Endothelial cell (in vitro differentiated cells): ENCODE data around the gene HNRNPA3. TPM values are rescaled to one million over a fixed set of nuclear protein-coding genes. Genes with fewer than 3 reads are reported as not detected.

Experiments used
- DNase-seq: peaks from one replicate; pipeline ENCODE4 v3.0.0; 2021; ENCODE audit warnings: low spot score
- H3K27ac Mint-ChIP-seq: one replicate; pipeline ENCODE4 v1.8.0; 2021; ENCODE audit warnings: mixed read lengths, inconsistent platforms; ENCODE audit not compliant: unreplicated experiment
- H3K27me3 Mint-ChIP-seq: one replicate; pipeline ENCODE4 v1.8.0; 2021; ENCODE audit warnings: mild to moderate bottlenecking, moderate library complexity, mixed read lengths, inconsistent platforms; ENCODE audit not compliant: unreplicated experiment
- H3K36me3 Mint-ChIP-seq: one replicate; pipeline ENCODE4 v1.8.0; 2021; ENCODE audit warnings: mild to moderate bottlenecking, low read depth, mixed read lengths, inconsistent platforms; ENCODE audit not compliant: unreplicated experiment
- H3K4me1 Mint-ChIP-seq: one replicate; pipeline ENCODE4 v1.8.0; 2021; ENCODE audit warnings: mild to moderate bottlenecking, mixed read lengths, inconsistent platforms; ENCODE audit not compliant: unreplicated experiment
- H3K4me3 Mint-ChIP-seq: one replicate; pipeline ENCODE4 v1.8.0; 2021; ENCODE audit warnings: mild to moderate bottlenecking, mixed read lengths, inconsistent platforms; ENCODE audit not compliant: unreplicated experiment
- H3K9me3 Mint-ChIP-seq: one replicate; pipeline ENCODE4 v1.8.0; 2021; ENCODE audit warnings: mixed read lengths, inconsistent platforms; ENCODE audit not compliant: unreplicated experiment
- total RNA-seq: library from RNA; stranded (reverse); fragmentation: NEBNext Ultra II Directional; extraction: Animal tissue kit (Norgen Biotek cat#: 25700); gene quantifications from one replicate; pipeline ENCODE4 v1.2.1, GENCODE V29; 2021; ENCODE audit not compliant: unreplicated experiment
- TF ChIP-seq, protein P1 (sequence below): fragments of 200-600 bp; sonication (generic); IDR thresholded peaks from one replicate; pipeline ENCODE4 v1.5.0; 2021; ENCODE audit warnings: antibody characterized with exemption; ENCODE audit not compliant: unreplicated experiment

HNRNPA3 gene
- total RNA-seq, 1 donor from 2014 or later = 264 TPM

DNA sequence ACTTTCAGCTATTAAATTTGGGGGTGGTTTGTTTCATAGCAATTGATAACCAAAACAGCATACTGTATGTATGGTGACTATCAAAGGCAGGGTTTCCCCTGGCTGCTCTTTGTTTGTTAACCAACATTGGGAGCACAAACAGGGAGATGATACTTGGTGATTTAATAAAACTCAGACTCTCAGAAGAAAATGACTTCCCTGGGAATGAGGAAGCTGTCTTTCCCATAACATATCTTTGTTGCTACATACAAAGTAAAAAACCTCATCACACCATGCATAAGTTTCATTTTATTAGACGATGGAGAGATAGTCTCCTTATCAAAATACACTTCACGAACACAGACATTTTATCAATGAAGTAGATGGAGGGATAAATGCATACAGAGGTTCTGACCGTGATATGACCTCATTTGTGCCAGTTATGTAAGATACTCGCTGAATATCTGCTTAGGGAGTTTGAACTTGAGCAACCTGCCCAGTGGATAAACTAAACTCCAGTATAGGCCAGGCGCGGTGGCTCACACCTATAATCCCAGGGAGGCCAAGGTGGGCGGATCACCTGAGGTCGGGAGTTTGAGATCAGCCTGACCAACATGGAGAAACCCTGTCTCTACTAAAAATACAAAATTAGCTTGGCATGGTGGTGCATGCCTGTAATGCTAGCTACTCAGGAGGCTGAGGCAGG lies 55.7 kb downstream of the HNRNPA3 start:
- TF ChIP-seq, protein P1, sequence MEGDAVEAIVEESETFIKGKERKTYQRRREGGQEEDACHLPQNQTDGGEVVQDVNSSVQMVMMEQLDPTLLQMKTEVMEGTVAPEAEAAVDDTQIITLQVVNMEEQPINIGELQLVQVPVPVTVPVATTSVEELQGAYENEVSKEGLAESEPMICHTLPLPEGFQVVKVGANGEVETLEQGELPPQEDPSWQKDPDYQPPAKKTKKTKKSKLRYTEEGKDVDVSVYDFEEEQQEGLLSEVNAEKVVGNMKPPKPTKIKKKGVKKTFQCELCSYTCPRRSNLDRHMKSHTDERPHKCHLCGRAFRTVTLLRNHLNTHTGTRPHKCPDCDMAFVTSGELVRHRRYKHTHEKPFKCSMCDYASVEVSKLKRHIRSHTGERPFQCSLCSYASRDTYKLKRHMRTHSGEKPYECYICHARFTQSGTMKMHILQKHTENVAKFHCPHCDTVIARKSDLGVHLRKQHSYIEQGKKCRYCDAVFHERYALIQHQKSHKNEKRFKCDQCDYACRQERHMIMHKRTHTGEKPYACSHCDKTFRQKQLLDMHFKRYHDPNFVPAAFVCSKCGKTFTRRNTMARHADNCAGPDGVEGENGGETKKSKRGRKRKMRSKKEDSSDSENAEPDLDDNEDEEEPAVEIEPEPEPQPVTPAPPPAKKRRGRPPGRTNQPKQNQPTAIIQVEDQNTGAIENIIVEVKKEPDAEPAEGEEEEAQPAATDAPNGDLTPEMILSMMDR = no peak
- Mint-ChIP-seq H3K27me3 (peaks cover 3% of the 10 kb centered on the region), H3K4me3 (no peak overlapping the region), H3K36me3 (peaks cover under 1% of the 10 kb centered on the region), H3K9me3 (no peaks in the 10 kb centered on the region), H3K4me1 (peaks cover 11% of the 10 kb centered on the region), H3K27ac (no peak overlapping the region)
- no peak for DNase-seq

DNA sequence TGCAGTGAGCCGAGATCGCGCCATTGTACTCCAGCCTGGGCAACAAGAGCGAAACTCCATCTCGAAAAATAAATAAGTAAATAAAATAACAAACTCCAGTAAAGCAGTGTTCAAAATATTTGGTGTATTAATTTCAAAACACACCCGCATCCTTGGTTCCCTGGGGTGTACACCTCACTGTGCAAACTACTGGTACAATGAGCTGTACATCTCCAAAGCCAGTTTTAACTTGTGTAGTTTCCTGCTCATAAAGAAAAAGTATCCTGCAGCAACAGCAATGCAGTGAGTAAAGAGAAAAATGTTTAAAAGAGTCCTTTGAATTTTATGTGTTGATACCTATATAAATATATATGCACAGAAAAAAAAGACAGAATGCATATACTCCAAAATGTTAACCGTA lies 56.3 kb downstream of the HNRNPA3 start:
- no peaks in the 10 kb centered on the region for H3K9me3 Mint-ChIP-seq
- H3K27me3 Mint-ChIP-seq = peaks cover 2% of the 10 kb centered on the region
- TF ChIP-seq, protein P1 = no peak
- DNase-seq = no peak
- no peak overlapping the region for H3K27ac Mint-ChIP-seq
- peaks cover 10% of the 10 kb centered on the region for H3K4me1 Mint-ChIP-seq
- H3K4me3 Mint-ChIP-seq = no peak overlapping the region
- no peaks in the 10 kb centered on the region for H3K36me3 Mint-ChIP-seq

DNA sequence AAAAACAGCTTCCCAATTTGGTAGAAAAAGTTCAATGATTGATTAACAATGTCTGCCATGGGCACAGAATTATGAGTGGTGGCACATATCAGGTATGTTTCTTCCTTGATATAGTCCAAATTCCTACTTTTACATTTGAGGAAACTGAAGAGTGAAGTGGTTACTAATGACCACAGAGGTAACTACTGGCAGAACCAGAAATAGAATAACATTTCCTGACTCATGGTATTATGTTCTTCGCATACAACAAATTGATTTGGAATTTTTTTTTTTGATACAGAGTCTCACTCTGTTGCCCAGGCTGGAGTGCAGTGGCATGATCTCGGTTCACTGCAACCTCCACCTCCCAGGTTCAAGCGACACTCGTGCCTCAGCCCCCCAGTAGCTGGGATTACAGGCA lies 57.9 kb downstream of the HNRNPA3 start:
- H3K27ac Mint-ChIP-seq = no peak overlapping the region
- no peak overlapping the region for H3K4me3 Mint-ChIP-seq
- TF ChIP-seq, protein P1 = no peak
- peaks cover 10% of the 10 kb centered on the region for H3K4me1 Mint-ChIP-seq
- H3K36me3 Mint-ChIP-seq = no peaks in the 10 kb centered on the region
- no peak for DNase-seq
- H3K27me3 Mint-ChIP-seq = no peaks in the 10 kb centered on the region
- no peaks in the 10 kb centered on the region for H3K9me3 Mint-ChIP-seq

DNA sequence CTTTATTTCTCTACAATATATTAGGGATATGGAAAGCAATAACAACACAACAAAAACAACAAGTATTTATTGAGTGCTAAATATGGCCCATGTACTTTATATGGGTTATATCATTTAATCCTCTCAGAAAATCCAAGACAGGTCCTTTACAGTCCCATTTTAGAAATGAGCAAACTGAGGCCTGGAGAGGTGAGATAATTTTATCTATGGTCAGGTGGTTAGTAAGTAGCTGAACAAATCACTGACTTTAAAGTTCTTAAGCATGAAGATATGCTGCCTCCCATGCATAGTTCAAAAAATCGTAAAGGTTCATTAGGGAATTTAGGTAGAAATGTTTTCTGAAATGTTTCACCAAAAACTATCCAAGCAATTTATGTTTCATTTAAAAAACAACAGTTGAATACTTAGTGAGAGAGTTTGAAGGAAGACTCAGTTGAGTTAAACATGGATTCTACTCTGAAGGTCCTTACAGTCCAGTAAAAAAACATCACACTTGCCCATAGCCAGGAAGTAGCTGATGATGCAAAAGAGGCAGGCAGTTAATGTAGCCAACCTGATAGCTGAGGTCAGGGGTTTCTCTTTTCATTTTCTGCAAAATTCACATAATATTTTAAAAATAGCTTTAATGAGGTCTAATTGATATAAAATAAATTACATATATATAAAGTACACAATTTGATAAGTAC lies 59.5 kb downstream of the HNRNPA3 start:
- H3K4me1 Mint-ChIP-seq = peaks cover 4% of the 10 kb centered on the region

More for the DNA sequence above, 59.5 kb downstream of the HNRNPA3 start:
- no peaks in the 10 kb centered on the region for H3K36me3 Mint-ChIP-seq
- no peaks in the 10 kb centered on the region for H3K9me3 Mint-ChIP-seq
- DNase-seq = no peak
- TF ChIP-seq, protein P1 = no peak
- no peak overlapping the region for H3K27ac Mint-ChIP-seq
- no peaks in the 10 kb centered on the region for H3K27me3 Mint-ChIP-seq
- H3K4me3 Mint-ChIP-seq = no peak overlapping the region
